Renal cortical epithelial cell (primary cell): Measurements from ENCODE around the gene IRAK1. TPM values are rescaled to one million over a fixed set of nuclear protein-coding genes. Genes with fewer than 3 reads are reported as not detected.

Experiments used
- DNase-seq: peaks from one replicate; pipeline ENCODE4 v3.0.0-alpha.2; 2011; ENCODE audit warnings: low read depth
- total RNA-seq: library from RNA; depleted of rRNA; stranded (reverse); fragments of >200 nt; gene quantifications from 2 replicates; pipeline ENCODE4 v1.2.3, GENCODE V29; 2014

Gene IRAK1
- total RNA-seq = 78.7 and 79.4 TPM in 2 replicates

- no peak for DNase-seq
These were observed at the start of gene IRAK1 for GRCh38 chrX:154019633-154020528. Gene IRAK1, minus strand, starts transcription at chrX:154019902. Its CDS starts 90 bp downstream, at chrX:154019812.

- DNase-seq = no peak
These were observed 48.9 kb upstream of the IRAK1 start for GRCh38 chrX:154068560-154068959.

- no peak for DNase-seq
These were observed 45.1 kb upstream of the IRAK1 start for GRCh38 chrX:154064637-154065435.

DNA sequence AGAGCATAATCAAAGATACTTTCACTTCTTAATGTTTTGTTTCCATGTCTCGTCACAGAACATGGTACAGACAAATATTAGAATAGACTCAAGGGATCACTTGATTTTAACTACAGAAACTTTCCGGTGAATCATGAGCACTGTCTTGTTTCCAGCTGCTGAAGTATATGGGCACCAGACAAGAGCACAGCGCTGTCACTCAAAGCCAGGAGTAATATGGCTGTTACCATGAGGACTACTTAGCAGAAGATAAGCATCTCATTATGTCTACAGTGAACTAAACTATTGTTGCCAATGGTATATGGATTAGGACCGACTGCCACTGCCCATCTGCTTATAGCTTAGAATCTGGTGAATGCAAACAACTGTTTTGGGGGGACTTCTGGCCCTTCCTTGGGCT, 43.5 kb upstream of the IRAK1 start:
- no peak for DNase-seq

DNA sequence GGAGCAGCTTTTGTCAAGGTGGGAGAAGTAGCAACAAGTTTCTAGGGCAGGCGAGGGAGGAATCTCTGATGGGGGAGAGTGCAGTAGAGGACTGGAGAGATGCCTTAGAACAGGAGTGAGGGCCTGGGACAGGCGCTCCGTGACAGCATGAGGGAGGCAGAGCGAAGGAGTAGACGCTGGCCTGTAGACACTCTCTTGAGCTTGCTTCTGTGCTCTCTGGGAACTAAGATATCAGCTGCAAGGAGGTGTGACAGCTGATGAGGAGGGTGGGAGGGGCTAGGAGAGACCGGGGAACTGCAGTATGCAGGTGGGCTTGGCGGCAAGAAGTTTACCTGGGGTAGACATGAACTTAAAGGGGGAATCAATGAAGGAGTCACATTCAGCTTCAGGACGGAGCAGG, 42.1 kb upstream of the IRAK1 start:
- no peak for DNase-seq

DNA sequence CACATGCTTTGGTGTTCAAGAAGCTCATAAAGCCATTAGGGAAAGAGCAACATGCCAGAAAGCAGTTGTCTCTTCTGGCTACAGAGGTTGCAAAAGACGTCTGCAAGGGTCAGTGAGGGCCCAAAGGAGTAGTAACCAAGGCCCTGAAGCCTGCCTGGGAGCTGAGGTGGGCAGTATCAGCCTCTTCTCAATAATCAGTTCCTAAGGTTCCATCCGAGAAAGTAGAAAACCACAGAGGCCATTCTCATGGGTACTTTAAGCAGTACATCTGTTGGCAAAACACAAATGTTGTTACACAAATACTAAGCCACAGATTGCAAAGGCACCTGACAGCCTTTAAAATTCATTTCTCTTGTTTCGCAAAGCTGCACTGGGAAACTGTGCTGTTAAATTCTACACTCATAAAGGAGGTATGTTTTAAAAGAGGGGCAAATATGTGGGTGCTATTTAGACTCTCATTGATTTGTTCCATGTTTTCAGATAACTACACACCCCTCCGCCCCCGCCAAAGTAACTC, 40.1 kb upstream of the IRAK1 start:
- no peak for DNase-seq

GRCh38 chrX:154059231-154059630, 39.5 kb upstream of the IRAK1 start:
- DNase-seq = peak; percentile 31

DNA sequence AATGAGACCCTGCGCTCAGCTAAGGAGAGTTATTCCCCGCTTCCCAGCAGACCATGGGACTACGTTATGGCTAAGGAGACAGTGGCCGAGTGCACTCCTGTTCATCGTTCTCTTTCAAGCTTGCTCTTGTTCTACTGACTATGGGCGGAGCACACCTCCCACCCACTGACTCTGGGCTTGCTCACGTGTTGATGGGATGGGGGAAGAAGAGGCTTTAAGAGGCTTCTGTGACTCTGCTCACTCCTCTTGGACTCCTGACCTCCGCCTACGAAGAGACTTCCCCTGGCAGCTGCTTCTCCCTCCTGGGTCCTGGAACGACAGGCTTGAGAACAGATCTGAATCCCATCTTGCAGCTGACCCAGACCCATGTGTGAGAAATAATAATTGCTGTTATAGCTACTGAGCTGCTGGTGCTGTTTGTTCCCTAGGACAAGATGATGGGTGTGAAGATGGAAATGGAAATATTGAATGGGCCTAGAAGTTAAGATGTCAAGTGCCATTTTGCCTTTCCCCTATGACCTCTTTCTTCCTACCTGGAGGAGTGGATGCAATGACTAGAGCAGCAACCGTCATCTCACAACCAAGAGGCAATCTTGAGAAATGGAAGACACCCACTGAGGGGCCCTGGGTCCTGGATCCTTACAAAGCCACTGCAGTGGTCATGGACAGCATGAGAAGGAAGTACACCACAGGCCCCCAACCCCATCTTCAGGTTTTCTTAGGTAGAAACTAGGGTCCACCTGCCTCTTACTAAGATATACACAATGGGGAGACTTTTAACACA, 38.7 kb upstream of the IRAK1 start:
- no peak for DNase-seq

GRCh38 chrX:154057791-154058190, 38.1 kb upstream of the IRAK1 start:
- no peak for DNase-seq

DNA sequence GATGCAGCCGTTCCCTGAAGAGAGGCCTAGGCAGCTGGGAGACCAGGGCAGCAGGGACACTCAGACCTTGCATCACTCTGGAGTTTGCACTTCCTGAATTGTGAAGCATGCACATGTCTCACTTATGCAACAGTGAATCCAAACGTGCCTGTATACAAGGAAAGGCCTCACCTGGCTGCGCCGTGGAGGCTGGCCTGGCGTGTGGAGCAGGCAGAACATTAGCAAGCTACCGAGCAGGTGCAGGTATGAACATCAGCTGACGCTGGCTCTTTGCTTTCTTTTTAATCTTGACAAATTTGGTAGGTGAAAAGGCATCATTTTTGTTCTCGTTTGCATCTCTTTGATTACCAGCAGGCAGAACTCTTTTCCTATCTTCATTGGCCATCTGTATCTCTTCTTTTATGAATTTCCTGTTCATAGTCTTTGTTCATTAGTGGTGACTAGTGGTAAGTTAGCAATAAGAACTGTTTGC, 37.1 kb upstream of the IRAK1 start:
- DNase-seq = peak; percentile 31

GRCh38 chrX:154051201-154051810, 31.6 kb upstream of the IRAK1 start:
- peak; percentile 41 for DNase-seq

GRCh38 chrX:154050113-154050495, 30.4 kb upstream of the IRAK1 start:
- no peak for DNase-seq

DNA sequence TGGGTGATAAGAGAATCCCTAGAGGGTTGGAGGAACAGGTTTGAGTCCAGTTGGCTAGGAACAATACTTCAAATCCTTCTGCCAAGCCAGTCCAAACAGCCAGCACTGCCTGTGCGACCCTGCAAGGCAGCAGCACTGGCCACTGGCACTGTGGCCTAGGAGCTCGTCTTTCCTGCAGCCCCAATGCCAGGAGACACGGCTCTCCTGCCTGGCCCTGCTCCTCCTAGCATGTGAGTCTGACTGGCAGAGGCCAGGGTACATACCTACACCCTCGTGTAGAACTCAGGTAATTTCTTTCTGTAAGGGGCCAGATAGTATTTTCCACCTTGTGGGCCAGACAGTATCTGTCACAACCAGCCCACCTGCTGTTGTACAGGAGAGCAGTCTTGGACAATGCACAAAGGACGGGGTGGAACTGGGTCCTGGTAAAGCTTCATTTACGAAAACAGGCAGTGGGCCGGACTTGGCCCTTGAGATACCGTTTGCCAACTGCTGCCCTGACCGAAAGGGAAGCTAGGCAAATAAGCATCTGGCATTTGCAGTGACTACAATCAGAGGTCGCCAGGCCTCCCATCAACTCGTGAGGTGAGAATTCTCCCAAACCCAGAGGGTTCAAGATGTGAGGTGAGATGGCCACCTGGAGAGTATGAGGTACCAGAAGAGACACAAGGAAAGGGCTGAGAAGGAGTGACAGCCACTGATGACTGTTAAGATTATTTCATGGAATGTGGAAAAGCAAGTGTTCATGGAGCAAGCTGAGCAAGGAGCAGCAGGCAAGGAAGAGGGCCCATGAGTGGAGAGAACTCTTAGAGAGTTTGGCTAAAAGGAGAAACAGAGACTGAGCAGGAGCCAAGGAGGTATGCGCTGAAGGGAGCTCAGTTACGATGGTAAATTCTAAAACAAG, 29.8 kb upstream of the IRAK1 start:
- DNase-seq = no peak

DNA sequence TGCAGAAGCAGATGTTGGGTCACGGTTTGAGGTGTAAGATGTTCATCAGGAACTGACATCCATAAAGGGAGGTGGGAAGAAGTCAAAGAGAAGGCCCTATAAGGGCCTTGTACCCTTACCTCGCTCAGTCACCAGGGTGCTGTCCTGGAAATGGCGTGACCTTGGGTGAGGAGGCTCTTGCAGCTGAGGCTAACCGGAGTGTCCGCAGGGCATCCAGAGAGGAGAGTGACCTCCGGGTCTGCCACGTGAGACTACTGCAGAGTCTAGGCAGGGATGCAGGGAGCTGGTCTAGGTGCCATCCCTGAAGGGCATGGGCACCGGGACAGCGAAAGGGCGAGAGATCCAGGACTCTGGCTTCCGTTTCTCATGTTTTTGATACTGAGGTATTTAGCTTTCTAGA, 28.7 kb upstream of the IRAK1 start:
- DNase-seq = no peak

- DNase-seq = no peak
These were observed 27.4 kb upstream of the IRAK1 start for GRCh38 chrX:154046940-154047610.

DNA sequence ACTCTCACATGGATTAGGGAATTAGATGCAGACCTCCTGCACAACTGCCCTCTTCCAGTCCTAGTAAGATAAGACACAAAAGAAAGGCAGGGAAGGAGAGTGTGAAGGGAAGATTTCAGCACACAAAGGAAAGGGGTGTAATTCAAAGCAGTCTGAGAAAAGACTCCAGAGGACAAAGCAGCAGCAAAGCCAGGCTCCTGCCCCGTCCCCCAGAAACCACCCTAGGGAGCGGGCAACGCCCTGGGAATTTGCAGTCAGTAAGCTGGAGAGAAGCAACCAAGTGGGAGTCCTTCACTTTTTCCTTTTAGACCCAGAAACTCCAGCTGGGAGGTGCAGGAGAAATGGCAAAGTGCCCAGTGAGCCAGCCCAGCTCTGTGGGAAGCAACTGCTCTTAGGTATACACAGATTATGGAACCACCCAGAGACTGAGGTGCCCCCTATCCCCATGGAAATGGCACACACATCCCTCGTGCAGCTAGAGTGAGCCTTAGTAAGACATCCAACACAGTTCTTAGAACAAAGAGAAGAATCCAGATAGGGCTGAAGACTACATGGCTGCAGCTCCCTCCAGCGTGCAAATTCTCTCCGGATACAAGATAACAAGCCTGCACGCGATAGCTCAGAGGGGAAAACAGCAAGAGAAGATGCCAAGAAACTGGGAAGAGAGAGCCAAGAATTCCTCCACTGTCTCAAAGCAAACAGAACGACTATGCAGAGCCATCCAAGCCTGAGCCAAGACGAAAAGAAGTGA, 26.5 kb upstream of the IRAK1 start:
- no peak for DNase-seq

DNA sequence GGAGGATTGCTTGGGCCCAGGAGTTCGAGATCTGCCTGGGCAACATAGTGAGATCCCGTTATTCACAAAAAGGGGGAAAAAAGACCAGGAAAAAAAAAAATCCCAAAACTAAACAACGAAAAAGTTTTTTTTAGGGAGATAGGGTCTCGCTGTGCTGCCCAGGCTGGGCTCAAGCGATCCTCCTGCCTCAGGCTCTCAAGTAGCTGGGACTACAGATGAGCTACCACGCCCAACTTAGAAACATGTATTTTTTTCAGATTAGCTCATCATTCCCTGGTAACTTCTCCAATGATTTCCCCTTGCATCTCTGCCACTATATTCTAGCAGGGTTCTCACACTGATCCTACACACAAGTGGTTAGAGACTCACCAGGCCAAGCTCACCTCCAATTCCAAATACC, 24.4 kb upstream of the IRAK1 start:
- DNase-seq = no peak

DNA sequence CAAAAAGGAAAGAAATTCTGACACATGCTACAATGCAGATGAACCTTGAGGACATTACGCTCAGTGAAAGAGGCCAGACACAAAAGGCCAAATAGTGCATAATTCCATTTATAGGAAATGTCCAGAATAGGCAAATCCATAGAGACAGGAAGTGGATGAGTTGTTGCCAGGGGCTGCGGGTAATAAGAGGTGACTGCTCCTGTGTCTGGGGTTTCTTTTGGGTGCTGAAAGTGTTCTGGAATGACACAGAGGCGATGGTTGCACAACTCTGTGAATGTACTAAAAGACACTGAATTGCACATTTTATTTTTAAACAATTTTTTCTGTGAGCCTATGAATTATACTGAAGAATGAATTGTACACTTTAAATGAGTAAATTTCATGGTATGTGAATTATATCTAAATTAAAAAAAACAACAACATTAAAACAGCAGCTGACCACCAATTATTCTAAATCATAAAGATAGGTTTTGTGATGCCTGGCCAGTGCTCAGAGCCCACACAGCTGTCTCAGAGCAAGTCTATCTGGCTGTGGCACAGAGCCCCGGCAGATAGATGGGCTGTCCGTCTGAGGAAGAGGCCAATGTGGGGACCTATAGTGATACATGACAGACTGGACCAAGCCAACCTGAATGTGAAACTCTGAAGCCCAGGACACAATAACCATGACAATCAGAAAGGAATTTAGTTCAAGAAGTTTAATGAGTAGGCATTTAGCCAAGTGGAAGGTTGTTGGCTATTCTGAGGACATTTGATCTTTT, 23.5 kb upstream of the IRAK1 start:
- DNase-seq = no peak
